ENCODE data around the gene NATD1.

GRCh38 chr17:21296097-21297025, 43.2 kb upstream of the NATD1 start:
- TF ChIP-seq EZH2 (IDR thresholded peaks at IDR 0.05) (no peak), POLR2AphosphoS5 (IDR thresholded peaks at IDR 0.05; ENCODE audit: borderline replicate concordance, low read depth, low read length) (no peak)

All from SK-N-MC (cell line).